ENCODE results near the gene ZNF778.

Gene ZNF778

GRCh38 chr16:89268585-89268984 lies 51.1 kb downstream of the ZNF778 start:
- Mint-ChIP-seq H3K9me3 (no peaks in the 10 kb centered on the region), H3K27me3 (no peaks in the 10 kb centered on the region), H3K4me3 (no peak overlapping the region), H3K4me1 (ENCODE audit: low read depth in 2 of 2) (peaks cover 3 to 4% of the 10 kb centered on the region in 2 donors), H3K36me3 (ENCODE audit: insufficient read depth) (peaks cover 78% of the 10 kb centered on the region), H3K27ac (no peak overlapping the region)
- DNase-seq: no peak
- ATAC-seq (replicated peaks): no peak

- no peak for ATAC-seq (replicated peaks)
- no peak overlapping the region for H3K4me3 Mint-ChIP-seq
Observed at GRCh38 chr16:89268987-89269735, 51.7 kb downstream of the ZNF778 start.

GRCh38 chr16:89269805-89270665 lies 52.5 kb downstream of the ZNF778 start:
- ATAC-seq (replicated peaks) (no peak), DNase-seq (no peak)
- Mint-ChIP-seq H3K4me1 (ENCODE audit: low read depth in 2 of 2) (peaks cover 4% of the 10 kb centered on the region in 2 donors), H3K36me3 (ENCODE audit: insufficient read depth) (peaks cover 87% of the 10 kb centered on the region), H3K4me3 (no peak overlapping the region), H3K27ac (no peak overlapping the region), H3K27me3 (no peaks in the 10 kb centered on the region), H3K9me3 (no peaks in the 10 kb centered on the region)

More at GRCh38 chr16:89268987-89269735, 51.7 kb downstream of the ZNF778 start:
- Mint-ChIP-seq H3K27ac (no peak overlapping the region), H3K9me3 (no peaks in the 10 kb centered on the region), H3K4me1 (ENCODE audit: low read depth in 2 of 2) (peaks cover 4 to 6% of the 10 kb centered on the region in 2 donors), H3K27me3 (no peaks in the 10 kb centered on the region), H3K36me3 (ENCODE audit: insufficient read depth) (peaks cover 80% of the 10 kb centered on the region)
- DNase-seq: no peak

- Mint-ChIP-seq H3K4me3 (no peak overlapping the region), H3K27ac (no peak overlapping the region), H3K4me1 (ENCODE audit: low read depth in 2 of 2) (peaks cover 4% of the 10 kb centered on the region in 2 donors), H3K9me3 (no peaks in the 10 kb centered on the region), H3K27me3 (no peaks in the 10 kb centered on the region), H3K36me3 (ENCODE audit: insufficient read depth) (peaks cover 85% of the 10 kb centered on the region)
- DNase-seq (no peak), ATAC-seq (replicated peaks) (no peak)
Observed at GRCh38 chr16:89270666-89271345, 53.3 kb downstream of the ZNF778 start.

GRCh38 chr16:89272631-89273030 lies 55.1 kb downstream of the ZNF778 start:
- no peak overlapping the region for H3K4me3 Mint-ChIP-seq
- peaks cover 85% of the 10 kb centered on the region for H3K36me3 Mint-ChIP-seq (ENCODE audit: insufficient read depth)
- no peaks in the 10 kb centered on the region for H3K27me3 Mint-ChIP-seq
- H3K4me1 Mint-ChIP-seq (ENCODE audit: low read depth in 2 of 2): peaks cover 4% of the 10 kb centered on the region in 2 donors
- ATAC-seq (replicated peaks) (no peak), DNase-seq (no peak)
- H3K27ac Mint-ChIP-seq: peak overlapping the region in 1 of 2 donors; percentile 87
- H3K9me3 Mint-ChIP-seq: no peaks in the 10 kb centered on the region

GRCh38 chr16:89273741-89274472 lies 56.4 kb downstream of the ZNF778 start:
- no peak for DNase-seq
- ATAC-seq (replicated peaks): no peak
- H3K36me3 Mint-ChIP-seq (ENCODE audit: insufficient read depth): peaks cover 89% of the 10 kb centered on the region
- peaks cover 4% of the 10 kb centered on the region in 2 donors for H3K4me1 Mint-ChIP-seq (ENCODE audit: low read depth in 2 of 2)
- peak overlapping the region; percentile 63 to 87 for H3K27ac Mint-ChIP-seq
- H3K9me3 Mint-ChIP-seq: no peaks in the 10 kb centered on the region
- no peaks in the 10 kb centered on the region for H3K27me3 Mint-ChIP-seq
- no peak overlapping the region for H3K4me3 Mint-ChIP-seq

GRCh38 chr16:89274561-89275283 lies 57.2 kb downstream of the ZNF778 start:
- peaks cover 82% of the 10 kb centered on the region for H3K36me3 Mint-ChIP-seq (ENCODE audit: insufficient read depth)
- no peaks in the 10 kb centered on the region for H3K9me3 Mint-ChIP-seq
- no peak overlapping the region for H3K4me3 Mint-ChIP-seq
- no peaks in the 10 kb centered on the region for H3K27me3 Mint-ChIP-seq
- ATAC-seq (replicated peaks): no peak
- peaks cover 4% of the 10 kb centered on the region in 2 donors for H3K4me1 Mint-ChIP-seq (ENCODE audit: low read depth in 2 of 2)
- H3K27ac Mint-ChIP-seq: peak overlapping the region in 1 of 2 donors; percentile 87
- no peak for DNase-seq

- peak overlapping the region in 1 of 2 donors; percentile 76 for H3K27ac Mint-ChIP-seq
- DNase-seq (no peak), ATAC-seq (replicated peaks) (no peak)
- H3K4me1 Mint-ChIP-seq (ENCODE audit: low read depth in 2 of 2): peaks cover 4% of the 10 kb centered on the region in 2 donors
- peaks cover 82% of the 10 kb centered on the region for H3K36me3 Mint-ChIP-seq (ENCODE audit: insufficient read depth)
- H3K27me3 Mint-ChIP-seq: no peaks in the 10 kb centered on the region
- no peaks in the 10 kb centered on the region for H3K9me3 Mint-ChIP-seq
- no peak overlapping the region for H3K4me3 Mint-ChIP-seq
Observed at GRCh38 chr16:89275284-89275584, 57.7 kb downstream of the ZNF778 start.

- Mint-ChIP-seq H3K36me3 (ENCODE audit: insufficient read depth) (peaks cover 85% of the 10 kb centered on the region), H3K27me3 (no peaks in the 10 kb centered on the region), H3K4me1 (ENCODE audit: low read depth in 2 of 2) (peaks cover 4% of the 10 kb centered on the region in 2 donors), H3K27ac (peak overlapping the region in 1 of 2 donors; percentile 76), H3K4me3 (no peak overlapping the region), H3K9me3 (no peaks in the 10 kb centered on the region)
- DNase-seq (no peak), ATAC-seq (replicated peaks) (no peak)
Observed at GRCh38 chr16:89275837-89276720, 58.6 kb downstream of the ZNF778 start.

GRCh38 chr16:89277049-89277448 lies 59.5 kb downstream of the ZNF778 start:
- Mint-ChIP-seq H3K4me3 (no peak overlapping the region), H3K36me3 (ENCODE audit: insufficient read depth) (peaks cover 75% of the 10 kb centered on the region), H3K4me1 (ENCODE audit: low read depth in 2 of 2) (peaks cover 0 to 4% of the 10 kb centered on the region in 2 donors), H3K27me3 (no peaks in the 10 kb centered on the region), H3K9me3 (no peaks in the 10 kb centered on the region), H3K27ac (peak overlapping the region; percentile 78 to 85)
- ATAC-seq (replicated peaks): no peak
- DNase-seq: no peak

GRCh38 chr16:89277641-89278341 lies 60.3 kb downstream of the ZNF778 start:
- Mint-ChIP-seq H3K4me3 (no peak overlapping the region), H3K36me3 (ENCODE audit: insufficient read depth) (peaks cover 67% of the 10 kb centered on the region), H3K27ac (peak overlapping the region; percentile 85), H3K9me3 (no peaks in the 10 kb centered on the region), H3K27me3 (no peaks in the 10 kb centered on the region), H3K4me1 (ENCODE audit: low read depth in 2 of 2) (peaks cover 0 to 4% of the 10 kb centered on the region in 2 donors)
- ATAC-seq (replicated peaks) (no peak), DNase-seq (no peak)
